Measurements from ENCODE around the gene DMD.

DMD gene

DNA sequence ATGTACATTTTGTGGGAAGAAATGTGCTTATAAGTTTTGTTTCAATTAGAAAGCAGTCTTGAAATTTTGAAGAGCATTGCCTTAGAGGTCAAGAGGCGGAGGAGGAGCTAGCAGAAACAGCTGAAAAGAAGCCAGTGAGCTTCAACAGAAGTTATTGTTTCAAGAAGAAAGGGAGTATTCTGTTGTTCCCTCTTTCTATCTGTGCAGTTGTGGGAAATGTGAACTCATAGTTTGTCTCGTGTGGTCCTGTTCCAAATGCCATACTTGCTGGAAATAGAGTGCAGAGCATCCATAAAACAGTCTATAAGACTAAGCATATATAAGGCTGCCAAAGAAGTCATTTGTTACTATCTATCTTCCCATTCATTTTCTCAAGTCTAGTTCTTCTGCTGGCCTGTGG is 1015.7 kb downstream of the DMD start:
- DNase-seq (ENCODE audit: low read depth) = no peak

DNA sequence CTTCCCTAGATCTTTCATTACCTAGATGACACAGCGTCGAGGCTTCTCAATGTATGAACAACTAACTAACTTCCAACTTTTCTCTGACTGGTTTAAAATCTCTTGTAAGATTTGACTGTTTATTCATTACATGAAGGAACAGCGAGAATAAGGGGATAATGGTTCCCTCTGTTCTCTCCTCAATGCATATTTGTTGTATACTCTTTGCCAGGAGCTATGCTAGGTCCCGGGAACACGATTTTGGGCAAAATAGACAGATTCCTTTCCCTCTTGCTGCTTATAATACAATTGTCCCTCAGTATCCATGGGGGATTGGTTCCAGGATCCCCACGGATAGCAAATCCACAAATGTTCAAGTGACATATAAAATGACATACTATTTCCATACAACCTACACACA is 1020.0 kb downstream of the DMD start:
- DNase-seq (ENCODE audit: low read depth) = no peak

DNA sequence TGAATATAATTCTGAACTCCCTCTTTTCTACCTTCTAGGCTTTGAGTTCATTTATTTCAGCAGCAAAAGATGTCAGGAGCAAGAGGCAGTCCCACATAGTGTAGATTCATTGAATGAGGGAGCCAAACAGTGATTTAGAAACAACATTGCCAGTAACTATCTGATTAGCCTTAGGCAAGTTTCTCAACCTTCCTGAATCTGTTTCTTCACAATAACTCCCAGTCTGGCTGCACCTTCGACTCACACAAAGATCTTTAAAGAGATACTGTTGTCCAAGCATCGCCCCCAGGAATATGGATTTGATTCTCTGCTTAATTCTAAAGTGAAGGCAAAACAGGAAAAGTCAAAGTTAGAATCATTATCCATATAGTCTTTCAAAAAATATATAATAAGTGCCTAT is 1026.2 kb downstream of the DMD start:
- no peak for DNase-seq (ENCODE audit: low read depth)

DNA sequence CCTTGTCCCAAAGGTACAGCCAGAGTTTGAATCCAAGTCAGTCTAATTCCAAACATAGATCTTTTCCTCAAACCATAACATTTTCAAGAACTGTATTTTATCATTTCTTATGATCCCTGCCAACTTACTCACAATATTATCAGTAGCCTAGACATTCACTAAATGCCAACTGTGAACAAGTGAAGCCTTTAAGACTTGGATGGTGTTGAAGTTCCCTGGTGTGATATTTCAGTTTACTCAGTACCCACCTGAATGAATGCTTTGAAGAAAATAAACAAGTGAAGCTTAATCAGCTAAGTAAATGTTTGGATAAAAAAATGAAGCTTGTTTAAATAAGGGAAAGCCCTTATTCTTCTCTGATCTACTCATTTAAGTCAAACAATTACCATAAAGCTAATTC is 1028.3 kb downstream of the DMD start:
- DNase-seq (ENCODE audit: low read depth) = no peak

DNA sequence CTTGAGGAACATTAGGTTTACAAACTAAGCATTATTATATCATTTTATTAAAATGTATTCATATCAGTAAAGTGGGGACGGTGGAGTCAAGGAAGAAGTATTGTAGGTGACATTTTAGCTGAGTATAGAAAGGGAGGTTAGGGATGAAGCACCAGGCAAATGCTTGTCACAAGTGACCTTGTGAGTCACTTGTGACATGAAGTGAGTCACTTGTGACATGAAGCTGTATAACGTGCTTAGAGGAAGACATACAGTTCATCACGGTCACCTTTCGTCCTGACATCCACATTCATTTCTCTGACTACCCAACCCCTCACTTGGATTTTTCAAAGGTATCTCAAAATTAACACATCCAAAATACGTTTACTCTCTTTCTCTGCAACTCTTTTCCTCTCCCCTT is 1034.8 kb downstream of the DMD start:
- no peak for DNase-seq (ENCODE audit: low read depth)

DNA sequence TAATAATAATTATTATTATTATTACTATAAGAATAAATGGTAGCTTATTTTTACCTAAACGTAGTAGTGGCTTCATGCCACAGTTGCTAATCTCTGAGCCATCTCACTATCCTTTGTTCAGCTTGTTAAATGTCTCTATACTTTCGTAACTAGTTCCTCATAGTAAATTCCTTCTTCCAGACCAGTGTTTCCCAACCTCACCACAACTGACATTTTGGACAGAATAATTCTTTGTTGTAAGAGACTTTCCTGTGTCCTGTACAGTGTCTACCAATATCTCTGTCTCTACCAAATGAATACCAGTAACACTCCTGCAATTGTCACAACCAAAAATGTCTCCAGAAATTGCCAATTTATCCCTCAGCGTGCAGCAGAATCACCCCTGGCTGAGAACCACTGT is 1040.9 kb downstream of the DMD start:
- DNase-seq (ENCODE audit: low read depth) = no peak

DNA sequence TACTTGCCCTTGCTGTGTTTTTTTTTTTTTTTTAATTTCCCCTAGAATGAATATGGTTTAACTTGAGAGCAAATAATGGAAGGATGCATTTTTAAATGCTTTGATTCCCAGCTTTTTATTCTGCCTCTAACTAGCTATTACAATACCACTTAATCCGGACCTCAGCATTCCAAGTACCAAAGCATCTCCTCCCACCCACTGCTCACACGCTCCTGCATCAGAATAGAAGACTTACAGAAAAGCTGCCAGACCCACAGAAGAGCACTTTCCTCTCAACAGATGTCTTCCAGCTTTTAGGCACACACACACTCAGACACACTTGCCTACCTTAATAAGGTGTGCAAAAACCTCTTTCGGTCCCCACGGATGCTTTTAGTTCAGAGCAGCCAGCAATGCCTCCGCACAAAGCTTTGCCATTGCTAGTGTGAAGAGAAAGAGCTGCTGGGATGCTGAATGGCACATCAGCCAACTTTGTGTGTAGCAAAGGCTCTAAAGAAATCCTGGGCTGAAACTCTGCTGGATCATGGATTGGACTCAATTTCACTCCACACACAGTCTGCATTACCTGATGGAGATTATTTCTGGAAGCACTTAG is 1056.2 kb downstream of the DMD start:
- DNase-seq (ENCODE audit: low read depth) = no peak

DNA sequence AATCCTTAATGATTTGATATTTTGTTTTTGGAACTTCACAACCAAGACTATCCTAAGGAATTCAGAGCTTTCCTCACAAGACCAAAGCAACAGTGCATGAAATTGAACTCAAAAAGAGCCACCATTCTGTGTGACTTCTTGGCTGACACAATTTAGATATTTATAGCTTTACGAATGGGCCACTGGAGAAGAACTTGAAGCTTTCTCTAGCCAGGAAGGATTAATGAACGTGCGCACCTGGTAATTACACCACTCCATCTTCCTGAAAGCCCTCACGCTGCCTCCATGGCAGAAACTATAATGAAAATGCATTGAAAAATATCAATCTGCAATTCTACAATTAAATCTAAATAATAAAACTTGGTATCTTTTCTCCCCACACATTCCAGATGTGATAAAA is 1057.8 kb downstream of the DMD start:
- no peak for DNase-seq (ENCODE audit: low read depth)

DNA sequence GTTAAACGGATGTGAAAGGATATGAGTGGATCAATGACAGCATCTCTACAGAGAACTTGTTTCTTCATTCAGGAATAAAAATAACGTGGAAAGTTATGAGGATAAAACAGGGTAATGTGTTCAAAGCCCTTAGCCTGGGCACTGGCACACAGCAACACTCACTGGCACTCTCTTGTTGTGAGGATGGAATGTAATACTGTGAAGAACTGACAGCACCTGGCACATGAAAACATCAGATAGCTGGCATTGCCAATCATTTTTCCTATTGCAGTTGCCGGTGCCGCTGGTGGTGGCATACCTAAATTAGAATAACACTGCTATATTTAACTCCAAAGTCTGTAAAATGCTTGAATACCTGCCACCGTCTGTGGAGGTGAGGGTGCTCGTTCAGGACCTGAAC is 1061.2 kb downstream of the DMD start:
- no peak for DNase-seq (ENCODE audit: low read depth)

DNA sequence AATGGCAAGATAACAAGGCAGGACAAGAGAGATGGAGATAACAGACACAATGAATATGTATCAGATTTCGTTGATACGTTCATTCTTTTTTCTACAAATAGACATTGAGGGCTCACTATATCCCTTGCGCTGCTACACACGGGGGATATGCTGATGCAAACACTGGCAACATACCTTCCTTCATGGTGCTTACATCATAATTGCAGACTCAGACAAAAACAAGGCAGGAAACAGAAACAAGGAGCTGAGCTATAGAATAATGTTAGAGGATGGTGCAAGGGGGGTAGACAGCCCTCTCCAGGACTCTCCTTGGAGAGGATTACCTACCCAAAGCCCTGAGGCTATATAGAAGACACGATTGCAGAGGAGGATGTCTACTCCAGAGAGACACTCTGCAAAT is 1069.5 kb downstream of the DMD start:
- no peak for DNase-seq (ENCODE audit: low read depth)

DNA sequence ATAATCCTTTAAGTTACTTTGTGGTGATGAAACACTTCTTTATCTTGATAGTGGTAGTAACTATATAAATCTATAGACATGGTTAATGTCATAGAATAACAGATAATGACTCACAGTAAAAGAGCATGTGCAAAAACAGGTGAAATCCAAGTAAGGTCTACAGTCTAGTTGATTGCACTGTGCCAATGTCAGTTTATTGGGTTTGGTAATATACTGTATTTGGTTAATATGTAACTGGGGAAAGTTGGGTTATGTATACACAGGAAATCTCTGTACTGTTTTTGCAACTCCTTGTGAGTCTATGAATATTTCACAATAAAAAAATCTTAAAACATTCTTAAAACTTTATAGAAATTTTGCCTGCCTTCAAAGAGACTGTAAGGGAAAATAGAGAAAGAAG is 1071.9 kb downstream of the DMD start:
- no peak for DNase-seq (ENCODE audit: low read depth)

DNA sequence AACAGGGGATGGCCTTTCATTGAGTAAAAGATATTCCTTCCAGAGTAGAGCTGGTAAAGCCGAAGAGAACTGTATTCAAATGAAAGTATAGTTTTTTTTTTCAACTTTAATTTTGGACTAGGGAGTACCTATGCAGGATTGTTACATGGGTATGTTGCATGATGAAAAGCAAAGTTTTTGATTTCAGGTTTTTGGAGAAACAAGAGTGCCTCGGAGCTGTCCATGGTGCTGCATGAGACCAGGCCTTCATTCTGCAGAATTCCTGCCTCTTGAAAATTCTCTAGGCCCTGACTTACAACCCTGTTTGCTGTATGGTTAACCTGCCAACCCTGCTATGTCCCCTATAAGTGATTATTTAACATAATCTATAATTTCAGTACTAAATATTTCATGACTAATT is 1073.8 kb downstream of the DMD start:
- no peak for DNase-seq (ENCODE audit: low read depth)

DNA sequence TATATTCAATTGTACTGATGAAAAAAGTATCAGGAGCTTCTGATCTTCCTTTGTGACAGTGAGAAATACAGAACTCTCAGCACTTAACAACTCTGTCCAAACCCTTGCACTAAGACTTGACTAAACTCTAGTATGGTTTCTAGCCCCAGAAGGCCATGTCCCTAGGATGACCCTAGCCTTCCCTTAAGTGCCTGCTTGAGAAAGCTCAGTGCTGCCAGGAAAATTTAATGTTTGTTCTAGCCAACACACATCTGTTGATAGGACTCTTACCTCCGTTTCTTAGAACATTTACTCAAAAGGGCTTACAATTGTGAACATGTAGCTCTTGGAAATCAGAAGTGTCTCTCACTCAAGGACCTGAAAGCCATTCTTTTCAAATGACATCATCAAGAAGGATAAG is 1084.4 kb downstream of the DMD start:
- DNase-seq (ENCODE audit: low read depth) = no peak

DNA sequence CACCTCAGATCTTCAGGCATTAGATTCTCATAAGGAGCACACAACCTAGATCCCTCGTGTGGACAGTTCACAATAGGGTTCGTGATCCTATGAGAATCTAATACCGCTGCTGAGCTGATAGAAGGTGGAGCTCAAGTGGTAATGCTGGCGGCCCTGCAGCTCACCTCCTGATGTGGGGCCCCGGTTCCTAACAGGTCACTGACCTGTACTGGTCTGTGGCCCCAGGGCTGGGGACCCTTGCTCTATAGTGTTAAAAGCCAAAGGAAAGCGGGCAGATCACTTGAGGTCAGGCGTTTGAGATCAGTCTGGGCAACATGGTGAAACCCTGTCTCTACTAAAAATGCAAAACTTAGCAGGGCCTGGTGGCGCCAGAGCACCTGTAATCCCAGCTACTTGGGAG is 1092.5 kb downstream of the DMD start:
- DNase-seq (ENCODE audit: low read depth) = no peak

DNA sequence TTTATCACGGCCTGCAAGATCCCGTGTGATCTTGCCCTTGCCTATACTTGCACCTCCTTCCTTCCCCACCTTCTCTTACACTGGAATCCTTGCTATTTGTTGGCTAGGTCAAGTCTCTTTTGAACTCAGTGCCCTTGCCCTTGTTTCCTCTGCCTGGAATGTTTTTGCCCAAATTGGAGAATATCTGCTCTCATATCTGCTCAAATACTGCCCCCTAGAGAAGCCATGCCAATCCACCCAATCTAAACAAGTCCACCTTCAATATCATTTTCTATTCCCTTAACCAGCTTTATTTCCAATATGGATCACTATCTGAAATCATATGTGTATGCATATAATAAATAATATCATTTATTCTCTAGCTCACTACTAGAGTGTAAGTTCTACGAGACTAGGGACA is 1095.3 kb downstream of the DMD start:
- DNase-seq (ENCODE audit: low read depth) = no peak

DNA sequence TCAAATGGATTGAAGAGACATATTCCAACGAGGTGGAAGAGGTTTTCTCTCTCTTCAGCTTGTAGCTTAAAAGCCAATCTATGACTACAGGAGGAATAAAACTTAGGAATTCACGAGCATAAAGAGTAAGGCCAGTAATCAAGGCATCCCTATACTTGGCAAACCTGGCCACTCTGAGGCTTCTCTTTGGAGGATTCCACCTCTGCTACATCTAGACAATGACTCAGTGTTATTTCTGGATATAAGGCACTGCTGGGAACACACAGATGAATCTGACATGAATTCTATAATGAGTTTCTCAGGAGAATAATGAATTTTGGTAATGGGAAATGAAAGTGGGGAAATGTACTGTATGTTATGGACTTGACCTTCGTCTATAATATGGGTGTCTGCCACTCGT is 1123.7 kb downstream of the DMD start:
- no peak for DNase-seq (ENCODE audit: low read depth)

DNA sequence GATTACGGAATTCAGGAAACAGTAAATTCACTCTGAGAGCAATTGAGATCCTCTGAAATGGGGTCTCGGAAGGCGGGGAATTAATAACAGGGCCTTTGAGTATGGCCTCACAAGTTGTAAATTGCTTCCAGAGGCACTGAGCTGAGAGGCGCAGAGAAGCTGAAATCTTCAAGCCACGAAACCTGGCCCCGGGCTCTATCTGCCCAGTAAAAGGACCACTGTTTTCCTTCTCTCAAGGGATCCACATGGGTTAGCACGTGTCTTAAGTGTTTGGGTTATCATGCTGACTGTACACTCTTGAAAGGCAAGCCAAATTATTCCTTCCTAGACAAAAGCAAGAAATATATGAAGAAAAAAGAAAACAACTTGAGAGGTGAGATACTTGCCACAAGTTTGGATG is 1126.6 kb downstream of the DMD start:
- no peak for DNase-seq (ENCODE audit: low read depth)

DNA sequence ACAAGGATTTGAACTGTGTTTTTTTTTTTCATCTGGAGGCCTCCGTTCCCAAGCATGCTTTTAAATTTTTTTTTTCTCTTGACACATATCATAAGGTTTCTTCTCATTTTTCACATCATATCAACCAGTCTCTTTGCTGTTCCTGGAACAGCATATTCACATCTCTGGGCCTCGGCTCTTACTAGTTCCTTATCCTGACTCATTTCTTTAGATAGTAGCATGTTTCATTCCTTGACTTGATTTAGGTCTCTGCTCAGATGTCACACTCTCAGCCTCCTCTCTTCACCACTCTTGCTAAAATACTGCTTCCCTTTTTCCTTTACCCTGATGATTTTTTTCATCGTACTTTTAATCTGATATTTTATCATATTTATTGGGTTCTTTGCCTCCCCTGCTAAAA is 1163.1 kb downstream of the DMD start:
- no peak for DNase-seq (ENCODE audit: low read depth)

DNA sequence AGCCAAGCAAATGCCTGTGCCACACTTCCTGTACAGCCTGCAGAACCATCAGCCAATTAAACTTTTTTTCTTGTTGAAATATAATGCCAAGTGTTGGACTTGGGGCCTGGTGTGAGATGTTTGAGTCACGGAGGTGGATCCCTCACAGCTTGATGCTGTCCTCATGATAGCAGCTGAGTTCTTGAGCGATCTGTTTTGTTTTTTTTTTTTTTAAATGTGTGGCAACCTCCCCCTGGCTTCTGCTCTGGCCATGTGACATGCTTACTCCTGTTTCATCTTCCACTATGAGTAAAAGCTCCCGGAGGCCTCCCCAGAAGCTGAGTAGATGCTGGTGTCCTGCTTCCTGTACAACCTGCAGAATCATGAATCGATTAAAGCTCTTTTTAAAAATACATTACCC is 1166.2 kb downstream of the DMD start:
- DNase-seq (ENCODE audit: low read depth) = no peak

DNA sequence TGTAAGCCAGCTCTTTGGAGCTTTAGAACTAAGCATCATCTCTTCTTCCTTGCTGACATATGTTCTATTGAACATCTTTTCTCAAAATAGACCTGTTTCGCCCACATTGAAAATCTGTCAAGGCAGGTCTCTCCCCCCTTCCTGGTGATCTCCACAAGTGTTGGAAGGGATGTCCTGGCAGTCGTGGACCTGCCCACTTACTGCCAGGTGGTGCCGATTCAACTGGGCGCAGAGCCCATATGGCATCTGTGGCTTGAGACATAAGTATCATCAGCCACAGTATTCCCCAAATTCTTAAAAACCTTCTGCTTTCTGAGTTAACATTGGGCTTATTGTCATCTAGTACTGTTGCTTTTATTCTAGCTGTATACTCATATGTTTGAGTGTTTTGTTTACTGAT is 1170.2 kb downstream of the DMD start:
- no peak for DNase-seq (ENCODE audit: low read depth)

DNA sequence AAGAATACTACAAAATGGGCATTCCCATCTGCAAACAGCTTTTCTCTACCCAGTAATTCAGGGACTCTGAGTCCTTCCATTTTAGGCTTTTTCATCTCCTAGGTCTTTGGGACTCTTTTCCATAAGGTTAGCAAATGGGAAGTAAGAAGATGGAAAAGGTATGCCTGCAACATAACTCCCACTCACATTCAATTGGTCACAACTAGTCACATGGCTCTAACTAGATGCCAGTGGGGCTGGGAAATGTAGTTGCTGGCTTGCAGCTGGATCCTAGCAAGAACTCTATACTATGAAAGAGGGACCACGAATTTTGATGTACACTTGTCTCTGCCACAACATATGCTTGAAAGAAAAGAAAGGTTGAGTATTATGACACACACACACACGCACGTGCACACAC is 1184.6 kb downstream of the DMD start:
- DNase-seq (ENCODE audit: low read depth) = no peak

DNA sequence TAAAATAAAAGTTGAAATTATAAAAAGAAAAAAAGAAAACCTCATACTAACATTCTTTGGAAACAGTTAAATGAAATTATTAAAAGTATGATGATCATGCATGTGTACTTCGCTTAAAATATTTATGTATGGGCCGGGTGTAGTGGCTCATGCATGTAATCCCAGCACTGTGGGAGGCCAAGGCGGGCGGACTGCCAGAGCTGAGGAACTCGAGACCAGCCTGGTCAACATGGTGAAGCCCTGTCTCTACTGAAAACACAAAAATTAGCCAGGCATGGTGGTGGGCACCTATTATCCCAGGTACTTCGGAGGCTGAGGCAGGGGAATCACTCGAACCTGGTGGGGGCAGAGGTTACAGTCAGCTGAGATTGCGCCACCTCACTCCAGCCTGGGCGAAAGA is 1187.3 kb downstream of the DMD start:
- DNase-seq (ENCODE audit: low read depth) = no peak

DNA sequence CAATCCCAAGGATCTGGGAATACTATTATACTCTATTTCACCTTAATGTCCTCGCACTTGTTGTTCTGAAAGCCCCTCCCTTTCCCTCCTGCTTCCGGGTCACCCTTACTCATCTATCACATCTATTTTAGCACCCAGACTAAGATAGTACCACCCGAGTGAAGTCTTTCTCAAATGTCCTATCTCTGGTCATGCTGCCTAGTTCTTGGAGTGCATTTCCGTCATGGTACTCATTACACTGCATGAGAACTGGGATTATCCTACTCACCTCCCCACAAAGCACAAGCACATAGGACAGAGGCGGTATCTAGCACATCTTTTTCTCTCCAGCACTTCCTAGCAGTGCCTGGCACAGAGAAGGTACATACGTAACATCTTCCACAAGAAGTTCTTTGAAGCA is 1195.2 kb downstream of the DMD start:
- no peak for DNase-seq (ENCODE audit: low read depth)

DNA sequence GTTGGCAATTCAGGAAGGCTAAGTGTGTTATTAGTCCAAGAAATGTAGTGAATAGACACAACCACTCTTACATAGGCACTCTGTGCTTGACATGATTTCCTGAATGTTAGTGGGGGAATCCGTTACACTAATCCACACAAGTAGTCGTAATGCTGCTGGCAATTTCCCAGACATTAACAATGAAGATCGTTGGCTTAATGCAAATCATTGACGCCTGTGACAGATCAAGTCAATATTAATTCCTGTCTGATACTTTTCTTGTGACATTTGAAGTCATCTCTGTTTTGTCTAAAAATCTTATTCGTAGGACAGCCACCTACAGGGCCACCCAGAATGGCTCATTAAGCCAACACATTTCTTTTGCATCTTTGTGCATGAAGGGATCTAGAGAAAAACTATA is 1200.4 kb downstream of the DMD start:
- DNase-seq (ENCODE audit: low read depth) = no peak

DNA sequence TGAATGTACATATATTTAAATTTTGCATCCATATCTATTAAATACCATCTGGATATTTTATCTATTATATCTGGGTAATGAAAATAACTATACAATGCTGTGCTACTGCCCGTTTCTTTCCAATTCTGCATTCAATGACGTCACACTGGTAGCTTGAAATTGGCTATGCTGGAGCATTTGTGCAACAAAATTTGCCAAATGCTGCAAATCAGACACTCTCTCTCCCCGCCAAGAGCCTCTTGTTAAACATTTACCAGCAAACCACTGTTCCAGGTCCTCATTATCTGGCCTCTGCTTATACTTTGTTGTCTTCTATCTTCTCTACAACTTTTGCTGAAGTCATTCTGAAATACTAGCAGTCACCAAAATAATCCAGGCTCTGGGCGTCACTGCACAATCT is 1201.1 kb downstream of the DMD start:
- no peak for DNase-seq (ENCODE audit: low read depth)
